Dedifferentiated amniotic fluid mesenchymal stem cell (primary cell): ENCODE data around the gene SEMA3D.
"Not testable (repeated sequence)": the region's sequence is repeated elsewhere in the genome, so short reads cannot be mapped to it uniquely, and the experiment has no call there.

Experiments
- DNase-seq: peaks from one replicate; pipeline ENCODE4 v3.0.0-alpha.2; 2016; ENCODE audit errors: extremely low spot score

The SEMA3D gene

DNA sequence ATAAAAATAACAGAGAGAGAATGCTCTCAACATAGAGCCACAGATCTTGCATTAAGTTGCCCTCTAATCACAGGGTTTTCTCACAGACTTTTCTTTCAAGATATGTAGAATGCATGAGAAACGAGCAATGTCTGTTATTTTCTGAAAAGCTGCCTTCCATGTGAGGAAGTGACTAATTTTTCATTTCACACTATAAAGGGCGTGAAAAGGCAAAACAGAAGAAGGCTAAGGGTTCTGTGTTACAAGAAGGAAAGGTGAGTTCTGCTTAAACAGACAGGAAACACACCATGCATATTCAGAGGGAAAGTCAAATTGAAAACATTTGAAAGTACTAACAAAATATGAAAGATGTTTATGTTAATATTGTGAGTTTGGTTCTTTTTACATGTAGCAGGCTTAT is 189.2 kb downstream of the SEMA3D start:
- DNase-seq = no peak

DNA sequence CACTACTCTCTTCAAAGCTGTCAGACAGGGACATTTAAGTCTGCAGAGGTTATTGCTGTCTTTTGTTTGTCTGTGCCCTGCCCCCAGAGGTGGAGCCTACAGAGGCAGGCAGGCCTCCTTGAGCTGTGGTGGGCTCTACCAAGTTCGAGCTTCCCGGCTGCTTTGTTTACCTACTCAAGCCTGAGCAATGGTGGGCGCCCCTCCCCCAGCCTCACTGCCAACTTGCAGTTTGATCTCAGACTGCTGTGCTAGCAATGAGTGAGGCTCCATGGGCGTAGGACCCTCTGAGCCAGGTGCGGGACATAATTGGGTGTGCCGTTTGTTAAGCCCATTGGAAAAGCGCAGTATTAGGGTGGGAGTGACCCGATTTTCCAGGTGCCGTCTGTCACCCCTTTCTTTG is 193.9 kb downstream of the SEMA3D start:
- not testable (repeated sequence) for DNase-seq

DNA sequence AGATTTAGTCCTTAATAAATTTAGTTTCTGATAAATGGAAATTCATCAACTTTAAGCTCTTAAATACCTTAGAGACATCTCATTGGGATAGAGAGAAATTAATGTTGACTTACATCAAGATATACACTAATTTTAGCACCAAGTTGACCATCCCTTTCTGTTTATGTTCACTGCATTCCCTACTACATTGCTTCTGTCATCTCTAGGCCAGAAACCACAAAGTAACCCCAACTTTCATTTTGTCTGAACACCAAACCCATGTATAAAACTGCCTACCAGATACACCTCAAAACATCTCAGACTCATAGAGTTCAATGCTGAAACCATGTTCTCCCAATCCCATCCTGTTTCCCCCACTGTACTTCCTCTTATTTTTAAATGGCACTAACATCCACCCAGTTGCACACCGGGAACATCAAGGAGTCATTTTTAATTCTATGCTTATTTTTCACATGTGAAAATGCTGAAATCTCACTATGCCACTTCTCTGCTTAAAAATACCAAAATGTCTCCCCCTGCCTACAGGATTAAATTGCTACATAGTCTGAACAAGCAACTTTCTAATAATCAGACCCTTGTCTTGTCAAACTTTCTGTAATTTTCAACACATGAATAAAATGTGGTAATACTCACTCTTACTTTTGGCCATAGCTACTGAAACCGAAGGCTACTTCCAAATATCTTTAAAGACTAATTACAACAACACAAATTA is 201.6 kb downstream of the SEMA3D start:
- DNase-seq = no peak

DNA sequence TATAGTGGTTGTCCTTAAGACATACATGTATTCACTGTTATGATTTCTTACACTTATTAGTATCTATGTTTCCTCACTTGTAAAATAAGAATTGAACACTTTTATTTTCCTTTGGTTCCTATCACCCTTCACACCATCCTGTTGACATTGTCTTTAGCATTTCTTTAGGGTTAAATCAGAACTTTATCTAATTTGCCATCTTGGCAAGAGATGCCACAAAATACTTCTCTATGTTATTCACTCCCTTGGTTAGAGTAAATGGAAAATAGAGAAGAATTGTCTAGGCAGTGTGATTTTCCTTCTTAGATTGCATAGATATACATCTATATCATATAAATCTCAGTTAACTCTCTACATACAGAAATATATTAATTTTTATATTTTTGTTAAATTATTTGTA is 204.7 kb downstream of the SEMA3D start:
- DNase-seq = no peak

DNA sequence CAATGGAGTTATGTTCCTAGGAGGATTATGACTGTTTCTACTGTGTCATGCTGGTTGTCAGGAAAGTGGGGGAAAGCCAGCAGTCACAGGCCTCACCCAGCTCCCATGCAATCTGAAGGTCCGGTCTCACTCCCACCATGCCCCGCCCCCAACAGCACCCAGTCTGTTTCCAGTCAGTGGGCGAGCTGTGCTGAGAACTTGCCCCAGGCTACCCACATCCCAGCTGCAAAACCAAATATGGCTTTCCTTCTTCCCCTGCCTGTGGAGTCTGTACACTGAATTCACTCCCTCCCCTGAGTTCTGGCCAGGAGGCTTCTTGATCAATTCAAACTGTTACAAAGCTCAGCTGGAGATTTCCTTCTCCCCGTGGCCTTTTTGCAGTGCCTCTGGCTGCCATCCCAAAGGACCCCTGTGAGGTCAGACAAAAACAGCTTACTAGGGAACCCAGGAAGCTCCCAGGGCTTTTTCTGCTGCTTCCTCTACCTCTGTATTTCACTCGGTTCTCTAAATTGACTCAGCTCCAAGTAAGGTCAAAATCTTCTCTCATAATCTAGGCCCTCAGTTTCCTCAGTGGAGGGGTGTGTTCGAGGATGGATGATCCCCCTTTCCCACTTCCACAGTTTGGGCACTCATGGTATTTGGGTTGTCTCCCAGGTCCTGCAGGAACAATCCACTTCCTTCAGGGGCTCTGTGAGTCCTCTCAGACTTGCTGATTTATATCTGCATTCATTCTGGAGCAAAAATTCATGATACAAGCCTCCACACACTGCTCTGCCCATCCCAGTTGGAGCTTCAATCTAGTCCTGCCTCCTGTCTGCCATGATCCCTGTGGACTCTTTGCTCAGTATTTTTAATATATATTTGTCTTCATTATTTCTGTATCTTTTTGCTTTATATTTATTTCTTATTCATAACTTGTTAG is 205.5 kb downstream of the SEMA3D start:
- DNase-seq = no peak

DNA sequence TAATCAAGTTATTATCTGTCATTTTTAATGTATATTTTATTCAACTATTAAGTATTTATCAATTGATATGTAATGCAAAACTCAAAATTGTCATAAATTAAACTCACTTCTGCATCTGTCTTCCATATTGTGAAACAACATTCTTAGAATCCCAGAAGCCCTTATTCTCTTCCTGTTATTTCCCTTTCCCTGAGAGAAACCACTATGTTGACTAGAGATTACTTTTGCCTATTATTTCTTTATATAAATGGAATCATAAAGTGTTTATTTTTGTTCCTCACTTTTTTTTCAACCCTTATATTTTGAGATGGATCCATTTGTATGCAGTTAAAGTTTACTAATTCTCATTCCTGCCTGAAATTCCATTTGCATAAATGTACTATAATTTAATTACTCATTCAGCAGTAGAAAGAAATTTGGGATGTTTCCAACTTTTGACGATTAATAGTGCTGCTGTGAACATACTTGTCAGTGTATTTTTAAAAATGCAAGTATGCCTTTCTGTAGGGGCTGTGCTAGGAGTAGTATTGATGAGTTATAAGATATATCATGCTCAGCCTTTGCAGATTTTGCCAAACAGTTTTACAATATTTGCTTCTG is 211.2 kb downstream of the SEMA3D start:
- no peak for DNase-seq

DNA sequence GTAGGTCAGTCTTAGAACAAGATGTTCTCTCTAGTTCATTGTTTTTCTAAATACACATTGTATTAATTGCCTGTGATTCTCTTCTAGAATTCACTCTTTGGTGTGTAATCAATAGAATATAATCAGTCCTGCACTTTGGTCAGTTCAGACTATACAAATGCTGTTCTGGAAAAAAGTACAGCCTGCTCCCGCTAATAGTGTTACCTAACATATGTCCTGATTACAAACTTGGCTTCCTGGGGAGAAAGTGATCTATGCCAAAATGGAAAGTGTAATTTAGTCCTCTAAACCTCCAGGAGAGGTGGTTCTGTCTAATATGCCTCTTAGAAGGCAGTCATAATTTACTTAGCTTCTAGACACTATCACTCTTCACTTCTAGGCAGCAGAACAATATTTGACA is 215.5 kb downstream of the SEMA3D start:
- no peak for DNase-seq

DNA sequence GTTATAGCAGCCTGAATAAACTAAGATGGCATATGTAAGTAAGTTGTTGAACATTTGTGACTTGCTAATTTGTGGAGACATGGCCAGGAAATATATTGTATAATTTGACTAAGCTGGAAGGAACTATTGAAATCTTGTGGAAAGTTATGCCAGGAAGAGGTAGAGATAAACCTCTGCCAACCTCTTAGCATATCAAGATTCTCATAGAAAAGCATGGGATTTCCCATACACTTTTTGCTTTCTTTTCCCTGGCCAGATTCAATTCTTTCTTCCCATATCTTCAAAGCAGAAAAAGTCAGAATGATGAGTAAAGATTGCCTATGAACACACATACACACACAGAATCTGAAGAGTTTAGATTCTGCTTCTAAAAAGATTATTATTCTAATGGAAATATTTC is 216.2 kb downstream of the SEMA3D start:
- no peak for DNase-seq

DNA sequence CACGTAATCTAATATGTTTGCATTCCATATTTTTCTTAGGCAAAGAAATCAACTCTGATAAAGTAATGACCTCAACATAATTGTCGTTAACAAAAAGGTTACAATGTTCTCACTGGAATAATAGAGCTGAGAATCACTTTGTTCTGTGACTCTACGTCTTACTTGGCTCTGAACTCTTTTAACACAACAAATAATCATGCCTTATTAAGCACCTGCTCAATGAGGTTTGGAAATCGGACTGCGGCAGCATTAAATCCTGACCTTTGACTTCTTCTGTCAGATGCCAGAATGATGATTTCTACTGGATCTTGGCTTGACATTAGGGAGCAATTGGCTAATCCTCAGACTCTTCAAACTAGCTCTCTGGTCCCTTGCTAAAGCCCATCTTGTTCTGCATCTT is 233.6 kb downstream of the SEMA3D start:
- DNase-seq = no peak

DNA sequence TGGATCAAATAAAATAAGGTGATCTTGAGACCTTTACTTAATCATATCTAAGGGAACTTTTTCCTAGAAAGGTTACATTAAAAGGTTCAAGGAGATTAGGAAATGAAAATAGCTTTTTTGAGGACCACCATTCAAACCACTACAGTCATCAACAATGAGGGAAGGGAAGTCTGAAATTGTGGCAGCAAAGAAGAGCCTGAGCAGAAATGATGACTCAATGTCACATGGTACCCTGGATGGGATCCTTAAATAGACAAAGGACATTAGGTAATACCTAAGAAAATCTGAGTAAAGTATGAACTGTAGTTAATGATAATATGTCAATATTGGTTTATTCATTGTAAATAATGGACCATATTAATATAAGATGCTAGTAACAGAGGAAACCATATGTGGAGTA is 236.0 kb downstream of the SEMA3D start:
- no peak for DNase-seq

DNA sequence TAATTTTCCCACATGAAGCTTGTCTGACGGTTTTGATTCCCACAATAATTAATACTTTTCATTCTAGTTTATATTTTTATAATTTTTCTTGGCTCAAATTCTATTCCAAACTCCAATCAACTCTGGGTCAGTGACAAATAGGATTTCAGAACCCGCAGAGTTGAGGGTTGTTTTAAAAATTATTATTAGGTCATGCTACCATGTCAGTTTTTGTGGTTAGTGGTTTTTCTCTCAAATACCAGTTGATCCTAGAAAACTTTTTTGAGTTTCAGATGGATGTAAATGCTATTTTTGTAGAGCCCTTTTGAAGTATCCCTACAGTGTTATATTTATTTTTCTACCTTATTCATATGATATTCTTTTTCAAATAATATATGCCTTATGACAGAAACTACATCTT is 237.4 kb downstream of the SEMA3D start:
- DNase-seq = no peak

DNA sequence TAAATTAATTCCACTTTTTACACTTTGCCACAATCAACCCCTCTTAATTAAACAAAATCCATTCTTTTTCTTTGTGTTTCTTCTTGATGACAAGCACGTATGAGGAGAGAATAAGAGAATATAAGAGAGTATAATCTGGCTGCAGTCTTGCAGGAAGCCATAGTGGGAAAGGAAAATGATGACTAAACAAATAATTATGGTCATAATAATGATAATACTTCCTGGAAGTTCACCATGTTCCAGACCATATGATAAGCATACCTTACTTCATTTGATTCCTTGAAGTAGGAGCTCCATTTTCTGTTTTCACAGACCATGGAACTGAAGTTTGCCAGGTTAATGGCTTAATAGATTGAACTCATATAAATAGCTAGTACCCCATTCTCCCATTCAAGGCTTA is 237.8 kb downstream of the SEMA3D start:
- no peak for DNase-seq

DNA sequence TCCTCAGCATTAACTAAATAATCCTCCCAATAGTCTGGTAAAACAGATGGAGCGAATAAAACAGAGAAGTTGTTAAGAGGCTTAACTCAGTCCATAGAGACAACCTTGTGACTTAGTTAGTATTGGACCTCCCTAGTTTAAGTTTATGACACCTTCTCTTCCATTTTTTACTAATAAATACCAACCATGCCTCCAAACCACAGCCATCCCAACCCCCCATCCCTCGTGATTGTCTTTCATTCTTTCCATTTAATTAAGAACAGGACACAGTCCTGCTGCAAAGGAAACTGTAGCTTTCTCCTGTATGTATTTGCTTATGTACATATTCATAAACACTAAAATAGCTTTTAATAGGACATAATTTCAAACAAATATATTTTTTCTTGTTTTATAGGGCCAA is 238.2 kb downstream of the SEMA3D start:
- DNase-seq = no peak

DNA sequence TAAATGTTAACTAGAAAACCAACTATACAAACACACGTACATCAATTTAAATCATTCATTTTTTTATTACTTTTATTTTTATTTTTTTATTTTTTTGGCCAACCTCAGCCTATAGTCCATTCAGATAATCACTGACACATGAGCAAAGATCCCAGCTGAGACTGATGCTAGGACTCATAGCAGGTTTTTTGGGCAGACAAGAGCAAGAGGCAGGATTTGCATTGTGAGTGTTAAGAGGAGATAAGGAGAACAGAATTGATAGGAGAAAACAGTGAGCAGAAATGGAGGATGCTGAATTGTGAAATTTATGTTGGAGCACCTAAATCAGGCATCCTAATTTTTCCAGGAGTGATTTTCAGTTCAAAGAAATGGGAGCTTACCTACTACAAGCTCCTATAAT is 240.3 kb downstream of the SEMA3D start:
- no peak for DNase-seq
